Tibial nerve (tissue), 4 donors: Measurements from ENCODE around the gene IL31RA. TPM values are rescaled to one million over a fixed set of nuclear protein-coding genes. Genes with fewer than 3 reads are reported as not detected.

Source experiments
- DNase-seq, 2 donors: peaks; one replicate each; pipeline ENCODE4 v3.0.0-alpha.2; 2019; ENCODE audit warnings: low spot score in 2 of 2
- H3K27ac ChIP-seq, 4 donors: fragments of 200-600 bp; sonication (generic) in 3 of 4; one replicate each; pipeline ENCODE4 v1.5.1; 2017 to 2019; ENCODE audit warnings: mild to moderate bottlenecking in 1 of 4
- H3K27me3 ChIP-seq, 2 donors: fragments of 200-600 bp; sonication (generic) in 1 of 2; one replicate each; pipeline versions ENCODE4 v1.5.1 to v1.6.0; 2017 to 2019
- H3K36me3 ChIP-seq, 3 donors: fragments of 200-600 bp; sonication (generic); one replicate each; pipeline ENCODE4 v1.5.1; 2018 to 2019
- H3K4me1 ChIP-seq, 4 donors: fragments of 200-600 bp; sonication (generic) in 3 of 4; one replicate each; pipeline ENCODE4 v1.5.1; 2017 to 2019
- H3K4me3 ChIP-seq, 4 donors: fragments of 200-600 bp; sonication (generic) in 3 of 4; one replicate each; pipeline ENCODE4 v1.5.1; 2017 to 2019; ENCODE audit warnings: mild to moderate bottlenecking in 1 of 4, moderate library complexity in 1 of 4
- H3K9me3 ChIP-seq, 4 donors: fragments of 200-600 bp; sonication (generic) in 3 of 4; one replicate each; pipeline ENCODE4 v1.5.1; 2017 to 2019
- EP300 ChIP-seq, 2 donors: sonication (generic); formaldehyde crosslinking; IDR thresholded peaks; one replicate each; pipeline ENCODE4 v1.6.1; 2017; ENCODE audit warnings: antibody characterized with exemption in 2 of 2, mild to moderate bottlenecking in 1 of 2
- POLR2A ChIP-seq, 2 donors: fragments of 450-650 bp; IDR thresholded peaks; one replicate each; pipeline ENCODE4 v1.6.1; 2017; ENCODE audit warnings: antibody characterized with exemption in 2 of 2, mild to moderate bottlenecking in 2 of 2, moderate library complexity in 2 of 2
- WGBS, 2 donors: methylation state at CpG; one replicate each; pipeline ENCODE4 v1.1.5; 2018; 5-methylcytosine and 5-hydroxymethylcytosine counted together
- total RNA-seq, 4 donors: library from RNA; depleted of rRNA; stranded (reverse); fragments of >200 nt; gene quantifications; one replicate each; pipeline ENCODE4 v1.1.0, GENCODE V29; 2016
- TF ChIP-seq, protein P1 (sequence below), 5 experiments: fragments of 200-600 bp in 3 of 5; fragments of 450-650 bp in 2 of 5; sonication (generic) in 3 of 5; IDR thresholded peaks; one replicate each; pipeline ENCODE4 v1.5.1; 2016 to 2019; ENCODE audit warnings: antibody characterized with exemption in 5 of 5, mild to moderate bottlenecking in 3 of 5, moderate library complexity in 2 of 5

IL31RA gene
- total RNA-seq, 4 donors from 2014 or later, result 0.60 TPM; not detected in 3

DNA sequence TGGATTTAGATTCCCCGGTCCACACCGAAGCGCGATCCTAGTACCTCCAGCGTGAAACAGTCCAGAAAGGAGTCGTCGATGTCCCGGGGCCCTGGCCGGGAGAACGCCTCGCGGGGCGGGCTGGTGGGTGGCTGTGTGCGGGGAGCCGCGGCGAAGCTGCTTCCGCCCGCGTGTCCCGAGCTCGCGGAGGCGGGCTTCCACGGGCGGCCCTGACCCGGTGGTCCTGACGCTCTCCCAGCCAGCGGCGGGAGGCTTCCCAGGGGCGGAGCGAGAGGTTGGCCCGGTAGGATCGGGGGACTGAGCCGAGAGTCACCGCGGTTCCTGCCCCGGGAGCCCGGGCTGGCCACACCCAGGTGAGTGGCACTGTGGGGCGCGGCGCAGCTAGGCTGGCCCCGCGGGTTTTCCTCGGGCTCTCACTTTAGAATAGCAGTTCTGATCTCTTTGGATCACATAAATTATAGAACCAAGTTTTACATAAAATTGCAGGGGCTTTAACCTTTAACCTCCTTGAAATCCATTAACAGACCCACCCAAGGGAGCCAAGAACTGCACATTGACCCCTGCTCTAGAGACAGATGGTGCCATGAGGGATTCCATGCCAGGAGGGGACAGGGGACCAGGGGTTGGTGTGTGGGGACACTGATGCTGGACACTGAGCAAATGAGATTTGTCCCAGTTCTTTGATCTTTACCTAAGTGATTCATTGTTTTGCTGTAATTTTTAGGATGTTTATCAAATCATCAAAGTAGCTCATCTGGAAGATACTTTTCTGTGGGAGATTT, 29.2 kb upstream of the IL31RA start:
- TF ChIP-seq, protein P1, sequence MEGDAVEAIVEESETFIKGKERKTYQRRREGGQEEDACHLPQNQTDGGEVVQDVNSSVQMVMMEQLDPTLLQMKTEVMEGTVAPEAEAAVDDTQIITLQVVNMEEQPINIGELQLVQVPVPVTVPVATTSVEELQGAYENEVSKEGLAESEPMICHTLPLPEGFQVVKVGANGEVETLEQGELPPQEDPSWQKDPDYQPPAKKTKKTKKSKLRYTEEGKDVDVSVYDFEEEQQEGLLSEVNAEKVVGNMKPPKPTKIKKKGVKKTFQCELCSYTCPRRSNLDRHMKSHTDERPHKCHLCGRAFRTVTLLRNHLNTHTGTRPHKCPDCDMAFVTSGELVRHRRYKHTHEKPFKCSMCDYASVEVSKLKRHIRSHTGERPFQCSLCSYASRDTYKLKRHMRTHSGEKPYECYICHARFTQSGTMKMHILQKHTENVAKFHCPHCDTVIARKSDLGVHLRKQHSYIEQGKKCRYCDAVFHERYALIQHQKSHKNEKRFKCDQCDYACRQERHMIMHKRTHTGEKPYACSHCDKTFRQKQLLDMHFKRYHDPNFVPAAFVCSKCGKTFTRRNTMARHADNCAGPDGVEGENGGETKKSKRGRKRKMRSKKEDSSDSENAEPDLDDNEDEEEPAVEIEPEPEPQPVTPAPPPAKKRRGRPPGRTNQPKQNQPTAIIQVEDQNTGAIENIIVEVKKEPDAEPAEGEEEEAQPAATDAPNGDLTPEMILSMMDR (IDR thresholded peaks at IDR 0.05), result no peak
- TF ChIP-seq POLR2A (IDR thresholded peaks at IDR 0.05), result no peak
- no peak for TF ChIP-seq EP300 (IDR thresholded peaks at IDR 0.05)
- H3K4me3 ChIP-seq, result peak overlapping the region in 3 of 4 donors; percentile 11 to 50 (median 25)
- H3K27me3 ChIP-seq, result peaks cover 0 to 31% of the 10 kb centered on the region in 2 donors
- H3K9me3 ChIP-seq, result no peaks in the 10 kb centered on the region
- H3K4me1 ChIP-seq, result peaks cover 0 to 11% (median 2%) of the 10 kb centered on the region in 4 donors
- DNase-seq, result no peak
- H3K36me3 ChIP-seq, result no peaks in the 10 kb centered on the region
- WGBS, 2 donors, result 10 to 13% methylated on average over 25 to 43 of the region's 45 CpGs
- no peak overlapping the region for H3K27ac ChIP-seq

DNA sequence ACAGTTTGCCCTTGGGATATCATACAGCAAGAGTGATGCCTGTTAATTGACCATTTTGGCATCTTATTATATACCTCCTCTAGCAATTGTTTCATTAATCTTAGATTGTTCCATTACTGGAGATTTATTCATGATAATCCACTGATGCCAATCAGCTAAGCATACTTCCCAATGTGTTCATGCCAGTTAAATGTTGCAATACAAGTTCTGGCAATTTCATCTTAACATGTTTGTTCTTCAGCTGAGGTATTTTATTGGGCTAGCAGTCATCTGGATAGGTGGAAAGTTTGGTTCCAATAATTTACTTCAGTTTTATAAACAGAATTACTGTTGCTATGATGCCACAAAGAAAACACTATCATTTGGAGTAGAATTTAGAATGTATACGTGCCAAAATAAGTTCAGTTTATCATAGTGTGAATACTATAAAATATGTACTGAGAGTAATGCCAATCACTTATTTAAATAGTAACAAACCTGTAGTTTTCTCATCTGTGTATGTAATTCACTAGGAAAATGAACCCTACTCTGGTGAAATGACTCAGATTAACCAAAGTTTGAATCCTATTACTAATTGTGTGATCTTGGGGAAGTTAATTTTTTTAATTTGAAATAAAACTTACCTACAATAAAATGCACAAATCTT, 27.9 kb upstream of the IL31RA start:
- Histone ChIP-seq H3K4me1 (peaks cover 0 to 11% (median 2%) of the 10 kb centered on the region in 4 donors), H3K36me3 (no peaks in the 10 kb centered on the region), H3K9me3 (no peaks in the 10 kb centered on the region), H3K4me3 (no peak overlapping the region), H3K27ac (no peak overlapping the region), H3K27me3 (peaks cover 0 to 31% of the 10 kb centered on the region in 2 donors)
- WGBS, 2 donors, result 86 to 88% methylated on average over 1 of the region's 1 CpG
- TF ChIP-seq, protein P1 (IDR thresholded peaks at IDR 0.05), result no peak
- TF ChIP-seq POLR2A (IDR thresholded peaks at IDR 0.05) (no peak), EP300 (IDR thresholded peaks at IDR 0.05) (no peak)
- no peak for DNase-seq

DNA sequence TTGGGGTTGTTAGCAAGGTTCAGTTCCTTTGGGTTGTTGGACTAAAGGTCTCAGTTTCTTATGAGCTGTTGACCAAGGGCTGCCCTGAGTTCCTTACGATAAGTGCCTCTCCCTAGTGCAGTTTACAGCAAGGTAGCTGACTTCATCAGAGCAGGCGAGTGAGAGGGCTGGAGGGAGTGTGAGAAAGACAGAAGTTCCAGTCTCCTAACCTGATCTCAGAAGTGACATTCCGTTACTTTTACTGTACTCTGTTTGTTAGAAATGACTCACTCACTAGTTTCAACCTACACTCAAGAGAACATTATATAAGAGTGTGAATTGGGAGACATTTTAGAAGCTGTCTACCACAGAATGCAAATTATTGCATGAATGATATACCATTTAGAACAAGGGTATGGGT, 21.2 kb upstream of the IL31RA start:
- TF ChIP-seq, protein P1 (IDR thresholded peaks at IDR 0.05), result no peak
- TF ChIP-seq EP300 (IDR thresholded peaks at IDR 0.05), result no peak
- no peak for TF ChIP-seq POLR2A (IDR thresholded peaks at IDR 0.05)
- H3K9me3 ChIP-seq, result no peaks in the 10 kb centered on the region

DNA sequence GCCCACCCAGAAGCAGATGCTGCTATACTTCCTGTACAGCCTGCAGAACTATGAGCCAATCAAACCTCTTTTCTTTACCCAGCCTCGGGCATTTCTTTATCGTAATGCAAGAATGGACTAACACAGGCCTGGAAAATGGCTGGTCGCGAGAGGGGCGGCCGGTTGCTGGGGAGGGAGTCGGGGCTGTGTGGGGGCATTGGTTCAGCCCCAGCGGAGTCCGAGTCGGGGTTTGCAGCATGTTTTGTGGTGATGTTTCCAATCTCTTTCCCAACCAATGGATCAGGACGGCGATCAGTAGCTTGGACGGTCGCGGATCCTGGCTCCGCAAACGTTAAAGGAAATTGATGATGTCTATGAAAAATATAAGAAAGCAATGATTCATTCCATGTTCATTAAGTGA, 18.7 kb upstream of the IL31RA start:
- WGBS, 2 donors, result 97% methylated on average over 17 of the region's 17 CpGs
- no peak overlapping the region for H3K27ac ChIP-seq
- no peaks in the 10 kb centered on the region for H3K9me3 ChIP-seq
- H3K36me3 ChIP-seq, result no peaks in the 10 kb centered on the region
- H3K27me3 ChIP-seq, result no peaks in the 10 kb centered on the region
- no peak overlapping the region for H3K4me3 ChIP-seq
- DNase-seq, result no peak
- H3K4me1 ChIP-seq, result no peaks in the 10 kb centered on the region
- TF ChIP-seq, protein P1 (IDR thresholded peaks at IDR 0.05), result no peak
- TF ChIP-seq POLR2A (IDR thresholded peaks at IDR 0.05) (no peak), EP300 (IDR thresholded peaks at IDR 0.05) (no peak)

More for the DNA sequence above, 21.2 kb upstream of the IL31RA start:
- peaks cover 0 to 5% of the 10 kb centered on the region in 2 donors for H3K27me3 ChIP-seq
- H3K36me3 ChIP-seq, result no peaks in the 10 kb centered on the region
- DNase-seq, result no peak
- 88 to 91% methylated on average over 3 of the region's 3 CpGs for WGBS, 2 donors
- H3K4me1 ChIP-seq, result no peaks in the 10 kb centered on the region
- no peak overlapping the region for H3K27ac ChIP-seq
- no peak overlapping the region for H3K4me3 ChIP-seq

DNA sequence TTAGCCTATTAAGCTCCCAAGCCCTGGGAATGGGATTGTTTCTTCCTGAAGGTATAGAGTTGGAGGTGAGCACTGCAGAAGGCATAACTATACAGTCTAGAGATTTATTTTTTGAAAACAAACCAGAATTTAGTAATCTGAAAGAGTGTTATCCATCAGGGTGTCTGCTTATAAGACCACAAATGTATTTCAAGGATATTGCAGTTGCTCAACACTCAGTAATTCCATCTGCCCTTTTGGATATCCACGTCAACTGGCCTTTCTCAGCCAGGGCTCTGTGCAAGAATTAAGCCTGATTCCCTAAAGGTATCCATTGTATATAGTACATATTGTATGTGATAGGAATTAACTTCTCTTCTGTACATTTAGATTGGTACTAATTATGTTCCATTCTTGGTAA, 15.0 kb upstream of the IL31RA start:
- no peaks in the 10 kb centered on the region for H3K36me3 ChIP-seq
- WGBS, 2 donors, result 80 to 90% methylated on average over 1 of the region's 1 CpG
- H3K9me3 ChIP-seq, result no peaks in the 10 kb centered on the region
- no peak for DNase-seq
- TF ChIP-seq POLR2A (IDR thresholded peaks at IDR 0.05) (no peak), EP300 (IDR thresholded peaks at IDR 0.05) (no peak)
- H3K27ac ChIP-seq, result no peak overlapping the region
- H3K4me3 ChIP-seq, result no peak overlapping the region
- H3K4me1 ChIP-seq, result no peaks in the 10 kb centered on the region
- no peaks in the 10 kb centered on the region for H3K27me3 ChIP-seq
